Breast epithelium (tissue), 4 donors: Measurements from ENCODE around the gene DNAAF2. TPM values are rescaled to one million over a fixed set of nuclear protein-coding genes. Genes with fewer than 3 reads are reported as not detected.

ENCODE experiments used
- DNase-seq, 2 donors: peaks; one replicate each; pipeline ENCODE4 v3.0.0-alpha.2; 2019; ENCODE audit warnings: low spot score in 2 of 2
- H3K27ac ChIP-seq, 2 donors: fragments of 200-600 bp; sonication (generic) in 1 of 2; one replicate each; pipeline ENCODE4 v1.5.1; 2016 to 2019; ENCODE audit warnings: mild to moderate bottlenecking in 1 of 2
- H3K27me3 ChIP-seq, 2 donors: fragments of 200-600 bp; sonication (generic) in 1 of 2; one replicate each; pipeline versions ENCODE4 v1.5.1 to v1.6.0; 2017 to 2019; ENCODE audit warnings: control low read depth in 1 of 2, mild to moderate bottlenecking in 1 of 2
- H3K36me3 ChIP-seq: fragments of 200-600 bp; one replicate; pipeline ENCODE4 v1.5.1; 2019
- H3K4me1 ChIP-seq, 2 donors: fragments of 200-600 bp; sonication (generic); one replicate each; pipeline ENCODE4 v1.5.1; 2016 to 2019; ENCODE audit warnings: control low read depth in 1 of 2
- H3K4me3 ChIP-seq, 3 donors: fragments of 200-600 bp; sonication (generic); 1 replicate in 2 of 3; 2 replicates in 1 of 3; pipeline ENCODE4 v1.5.1; 2016 to 2019; ENCODE audit warnings: mild to moderate bottlenecking in 3 of 3, moderate library complexity in 2 of 3
- H3K9me3 ChIP-seq, 2 donors: fragments of 200-600 bp; sonication (generic) in 1 of 2; one replicate each; pipeline ENCODE4 v1.5.1; 2016 to 2019; ENCODE audit warnings: control low read depth in 1 of 2
- CTCF ChIP-seq, 3 donors: fragments of 450-650 bp; IDR thresholded peaks; one replicate each; pipeline ENCODE4 v1.5.1; 2016 to 2017; ENCODE audit warnings: antibody characterized with exemption in 3 of 3, mild to moderate bottlenecking in 3 of 3, moderate library complexity in 3 of 3
- POLR2A ChIP-seq: fragments of 450-650 bp; IDR thresholded peaks from one replicate; pipeline ENCODE4 v1.6.1; 2016; ENCODE audit warnings: antibody characterized with exemption, mild to moderate bottlenecking, moderate library complexity
- POLR2AphosphoS5 ChIP-seq, 3 donors: sonication (generic); formaldehyde crosslinking; IDR thresholded peaks; one replicate each; pipeline ENCODE4 v1.6.1; 2017; ENCODE audit warnings: antibody characterized with exemption in 3 of 3
- intact Hi-C: fragments of 100-400 bp; cut with DNase I; formaldehyde crosslinking; loops from one replicate; pipeline ENCODE4 v1.15.1; 2023; ENCODE audit warnings: low total_unique reads
- total RNA-seq, 3 donors: library from RNA; depleted of rRNA; stranded (reverse); fragments of >200 nt; gene quantifications; one replicate each; pipeline ENCODE4 v1.1.0, GENCODE V29; 2016

Gene DNAAF2
- total RNA-seq, 3 donors from 2014 or later = 7.2 to 15.8 (median 12.1) TPM

- Histone ChIP-seq H3K9me3 (no peaks in the 10 kb centered on the region), H3K27ac (peak overlapping the region in 1 of 2 donors; percentile 1), H3K4me1 (peaks cover 0 to 15% of the 10 kb centered on the region in 2 donors), H3K4me3 (no peak overlapping the region), H3K36me3 (no peaks in the 10 kb centered on the region), H3K27me3 (no peaks in the 10 kb centered on the region)
- no peak for DNase-seq
- no peak for TF ChIP-seq POLR2AphosphoS5 (IDR thresholded peaks at IDR 0.05)
- no peak for TF ChIP-seq POLR2A
- TF ChIP-seq CTCF (IDR thresholded peaks at IDR 0.05) = no peak
- intact Hi-C loops = loop anchor here (10.0 kb wide), 1 partner anchor 1544 kb away; no protein-coding TSS in a partner anchor
Observed at GRCh38 chr14:49640540-49641417, 5.7 kb upstream of the DNAAF2 start.

GRCh38 chr14:49637534-49638078 is 2.6 kb upstream of the DNAAF2 start:
- no peak for DNase-seq
- intact Hi-C loops = no loop called here
- TF ChIP-seq POLR2A = no peak
- TF ChIP-seq CTCF (IDR thresholded peaks at IDR 0.05) = no peak
- TF ChIP-seq POLR2AphosphoS5 (IDR thresholded peaks at IDR 0.05) = no peak
- peaks cover 0 to 15% of the 10 kb centered on the region in 2 donors for H3K4me1 ChIP-seq
- no peak overlapping the region for H3K4me3 ChIP-seq
- H3K36me3 ChIP-seq = no peaks in the 10 kb centered on the region
- no peak overlapping the region for H3K27ac ChIP-seq
- no peaks in the 10 kb centered on the region for H3K9me3 ChIP-seq
- H3K27me3 ChIP-seq = no peaks in the 10 kb centered on the region

- Histone ChIP-seq H3K36me3 (no peaks in the 10 kb centered on the region), H3K4me1 (peaks cover 0 to 10% of the 10 kb centered on the region in 2 donors), H3K27me3 (no peaks in the 10 kb centered on the region), H3K4me3 (no peak overlapping the region), H3K9me3 (no peaks in the 10 kb centered on the region), H3K27ac (peak overlapping the region in 1 of 2 donors; percentile 95)
- TF ChIP-seq CTCF (IDR thresholded peaks at IDR 0.05) (no peak), POLR2A (no peak), POLR2AphosphoS5 (IDR thresholded peaks at IDR 0.05) (no peak)
- no peak for DNase-seq
- intact Hi-C loops = no loop called here
Observed at GRCh38 chr14:49636866-49637265, 1.8 kb upstream of the DNAAF2 start.

GRCh38 chr14:49633640-49634546 is 1.2 kb downstream of the DNAAF2 start:
- Histone ChIP-seq H3K9me3 (no peaks in the 10 kb centered on the region), H3K4me3 (peak overlapping the region; percentile 72 to 95 (median 85)), H3K27ac (peak overlapping the region; percentile 95), H3K4me1 (peaks cover 0 to 13% of the 10 kb centered on the region in 2 donors), H3K36me3 (no peaks in the 10 kb centered on the region), H3K27me3 (no peaks in the 10 kb centered on the region)
- TF ChIP-seq POLR2A = peak; percentile 27
- TF ChIP-seq POLR2AphosphoS5 (IDR thresholded peaks at IDR 0.05) = peak; percentile 59 to 67 (median 66)
- peak in 2 of 3 donors; percentile 68 to 73 for TF ChIP-seq CTCF (IDR thresholded peaks at IDR 0.05)
- intact Hi-C loops = no loop called here
- peak; percentile 82 to 93 for DNase-seq
